Measurements from ENCODE around the gene WNT11.

GRCh38 chr11:76236092-76236999 lies 30.0 kb upstream of the WNT11 start:
- TF ChIP-seq EZH2 (IDR thresholded peaks at IDR 0.05; ENCODE audit: low read length, unreplicated experiment): no peak
- no peak for TF ChIP-seq CTCF (conservative IDR thresholded peaks at IDR 0.05; ENCODE audit: low read depth, low read length)
- TF ChIP-seq EZH2phosphoT487 (IDR thresholded peaks at IDR 0.05; ENCODE audit: borderline replicate concordance, low read length): no peak
